DND-41 (cell line): ENCODE results near the gene PGAM1.

Experiments
- ATAC-seq: fragments of 200-7000 bp; cut with Tn5 transposase; 3 replicates; pipeline ENCODE4 v1.9.1; 2021; ENCODE audit warnings: low read depth; ENCODE audit not compliant: insufficient read depth
- DNase-seq: peaks from one replicate; pipeline ENCODE4 v3.0.0-alpha.2; 2020
- H2AFZ ChIP-seq: 2 replicates; pipeline ENCODE4 v1.6.0; 2012; ENCODE audit warnings: low read depth, low read length
- H3K27ac ChIP-seq: 2 replicates; pipeline ENCODE4 v1.5.1; 2012; ENCODE audit warnings: low read length, inconsistent platforms
- H3K27me3 ChIP-seq: fragments of 200-600 bp; sonication (generic); 2 replicates; pipeline ENCODE4 v1.6.0; 2012; ENCODE audit warnings: low read length, mild to moderate bottlenecking, inconsistent platforms; ENCODE audit not compliant: insufficient read depth, poor library complexity
- H3K36me3 ChIP-seq: 2 replicates; pipeline ENCODE4 v1.5.1; 2012; ENCODE audit warnings: low read length, inconsistent platforms; ENCODE audit not compliant: insufficient read depth
- H3K4me1 ChIP-seq: 2 replicates; pipeline ENCODE4 v1.5.1; 2012; ENCODE audit warnings: mild to moderate bottlenecking, low read length; ENCODE audit not compliant: insufficient read depth
- H3K4me2 ChIP-seq: 2 replicates; pipeline ENCODE4 v1.6.0; 2012; ENCODE audit warnings: mild to moderate bottlenecking, moderate library complexity, low read length, inconsistent platforms; ENCODE audit not compliant: insufficient read depth
- H3K4me3 ChIP-seq, 2 experiments: fragments of 200-600 bp in 1 of 2; shearing (Covaris generic) in 1 of 2; 2 replicates each; pipeline ENCODE4 v1.5.1; 2012 to 2016; ENCODE audit warnings: inconsistent platforms in 2 of 2, low read length in 2 of 2, mild to moderate bottlenecking in 2 of 2, low read depth in 1 of 2, moderate library complexity in 1 of 2
- H3K79me2 ChIP-seq: 2 replicates; pipeline ENCODE4 v1.6.0; 2012; ENCODE audit warnings: low read length, inconsistent platforms; ENCODE audit not compliant: insufficient read depth
- H3K9ac ChIP-seq: 2 replicates; pipeline ENCODE4 v1.6.0; 2012; ENCODE audit warnings: low read depth, mild to moderate bottlenecking, inconsistent platforms, low read length, moderate library complexity
- H3K9me3 ChIP-seq: 2 replicates; pipeline ENCODE4 v1.5.1; 2012; ENCODE audit warnings: low read length, moderate library complexity, mild to moderate bottlenecking, inconsistent platforms; ENCODE audit not compliant: insufficient read depth, severe bottlenecking
- H4K20me1 ChIP-seq: 2 replicates; pipeline ENCODE4 v1.6.0; 2012; ENCODE audit warnings: low read length; ENCODE audit not compliant: insufficient read depth
- CTCF ChIP-seq: IDR thresholded peaks from 2 replicates; pipeline ENCODE4 v1.5.1; 2012; ENCODE audit warnings: borderline replicate concordance, low read length, moderate library complexity, mild to moderate bottlenecking; ENCODE audit not compliant: poor library complexity, severe bottlenecking; ENCODE audit errors: extremely low read depth
- EZH2 ChIP-seq: IDR thresholded peaks from 3 replicates; pipeline ENCODE4 v1.6.1; 2012; ENCODE audit warnings: borderline replicate concordance, low read depth, mild to moderate bottlenecking, moderate library complexity, low read length, inconsistent platforms; ENCODE audit not compliant: severe bottlenecking

PGAM1 gene

GRCh38 chr10:97425964-97426775 lies at the start of gene PGAM1:
PGAM1 (plus strand) TSS chr10:97426191; CDS start chr10:97426308, 117 bp downstream.
- ATAC-seq (peak; percentile 95), DNase-seq (peak; percentile 97)
- TF ChIP-seq CTCF (peak; percentile 90), EZH2 (no peak)
- Histone ChIP-seq H4K20me1 (peaks cover 34% of the 10 kb centered on the region), H2AFZ (peak within 1 kb of the TSS; percentile 98), H3K27me3 (no peaks in the 10 kb centered on the region), H3K9ac (peak within 1 kb of the TSS; percentile 98), H3K36me3 (peaks cover 48% of the 10 kb centered on the region), H3K79me2 (peaks cover 52% of the 10 kb centered on the region), H3K27ac (peak within 1 kb of the TSS; percentile 93), H3K4me3 (peak within 1 kb of the TSS; percentile 99 to 100), H3K4me1 (peaks cover 32% of the 10 kb centered on the region), H3K4me2 (peak within 1 kb of the TSS; percentile 94), H3K9me3 (no peaks in the 10 kb centered on the region)

- Histone ChIP-seq H3K27ac (no peak overlapping the region), H3K79me2 (no peaks in the 10 kb centered on the region), H3K4me3 (no peak overlapping the region), H3K4me2 (no peak overlapping the region), H3K27me3 (no peaks in the 10 kb centered on the region), H2AFZ (no peak overlapping the region), H3K36me3 (peaks cover 69% of the 10 kb centered on the region), H3K9ac (no peak overlapping the region), H4K20me1 (peaks cover 2% of the 10 kb centered on the region; the same call in 1 of the 2 replicates), H3K9me3 (no peaks in the 10 kb centered on the region), H3K4me1 (no peaks in the 10 kb centered on the region)
- DNase-seq = no peak
- ATAC-seq = no peak
- TF ChIP-seq EZH2 (no peak), CTCF (no peak)
These were observed 49.6 kb upstream of the PGAM1 start for GRCh38 chr10:97376413-97376812.

- H3K4me1 ChIP-seq = no peaks in the 10 kb centered on the region
- DNase-seq (no peak), ATAC-seq (no peak)
- H2AFZ ChIP-seq = no peak overlapping the region
- no peaks in the 10 kb centered on the region for H3K79me2 ChIP-seq
- TF ChIP-seq CTCF (no peak), EZH2 (no peak)
- no peak overlapping the region for H3K9ac ChIP-seq
- no peaks in the 10 kb centered on the region for H3K27me3 ChIP-seq
- no peaks in the 10 kb centered on the region for H3K9me3 ChIP-seq
- peaks cover 58% of the 10 kb centered on the region for H3K36me3 ChIP-seq
- no peaks in the 10 kb centered on the region for H4K20me1 ChIP-seq
- H3K4me2 ChIP-seq = no peak overlapping the region
- H3K4me3 ChIP-seq = no peak overlapping the region
- no peak overlapping the region for H3K27ac ChIP-seq
These were observed 46.8 kb upstream of the PGAM1 start for GRCh38 chr10:97378933-97379921.
